ENCODE measurements around the gene ECI1.

DNA sequence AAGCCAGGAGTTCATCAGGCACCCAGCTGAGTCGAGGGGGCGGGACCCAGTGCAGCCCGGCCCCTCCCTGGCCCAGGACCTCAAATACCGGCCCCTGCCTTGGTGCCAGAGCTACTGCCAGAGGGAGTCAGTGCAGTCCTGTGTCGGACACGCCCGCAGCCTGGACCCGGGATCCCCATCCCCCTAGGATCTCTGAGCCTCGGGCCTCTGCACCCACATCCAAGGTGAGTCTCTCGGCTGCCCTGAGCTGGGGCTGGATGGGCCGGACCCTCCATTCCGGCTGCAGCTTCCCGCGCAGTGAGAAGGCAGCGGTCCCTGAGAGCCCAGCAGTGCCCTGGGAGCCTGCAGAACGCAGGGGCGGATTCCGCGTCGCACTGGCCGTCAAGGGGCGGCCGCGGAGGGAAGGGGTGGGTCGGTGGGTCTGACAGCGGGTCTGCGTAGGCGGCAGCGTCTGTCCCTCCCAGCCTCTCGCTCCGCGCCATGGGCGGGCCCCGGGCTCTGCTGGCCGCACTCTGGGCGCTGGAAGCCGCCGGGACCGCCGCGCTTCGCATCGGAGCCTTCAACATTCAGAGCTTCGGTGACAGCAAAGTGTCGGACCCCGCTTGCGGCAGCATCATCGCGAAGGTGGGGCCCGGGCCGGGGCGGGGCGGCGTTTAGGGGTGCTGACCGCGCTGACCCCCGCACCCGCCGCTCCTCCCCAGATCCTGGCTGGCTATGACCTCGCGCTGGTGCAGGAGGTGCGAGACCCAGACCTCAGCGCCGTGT, 14.9 kb downstream of the ECI1 start, which contains the start of gene DNASE1L2:
- TF ChIP-seq, protein P1, sequence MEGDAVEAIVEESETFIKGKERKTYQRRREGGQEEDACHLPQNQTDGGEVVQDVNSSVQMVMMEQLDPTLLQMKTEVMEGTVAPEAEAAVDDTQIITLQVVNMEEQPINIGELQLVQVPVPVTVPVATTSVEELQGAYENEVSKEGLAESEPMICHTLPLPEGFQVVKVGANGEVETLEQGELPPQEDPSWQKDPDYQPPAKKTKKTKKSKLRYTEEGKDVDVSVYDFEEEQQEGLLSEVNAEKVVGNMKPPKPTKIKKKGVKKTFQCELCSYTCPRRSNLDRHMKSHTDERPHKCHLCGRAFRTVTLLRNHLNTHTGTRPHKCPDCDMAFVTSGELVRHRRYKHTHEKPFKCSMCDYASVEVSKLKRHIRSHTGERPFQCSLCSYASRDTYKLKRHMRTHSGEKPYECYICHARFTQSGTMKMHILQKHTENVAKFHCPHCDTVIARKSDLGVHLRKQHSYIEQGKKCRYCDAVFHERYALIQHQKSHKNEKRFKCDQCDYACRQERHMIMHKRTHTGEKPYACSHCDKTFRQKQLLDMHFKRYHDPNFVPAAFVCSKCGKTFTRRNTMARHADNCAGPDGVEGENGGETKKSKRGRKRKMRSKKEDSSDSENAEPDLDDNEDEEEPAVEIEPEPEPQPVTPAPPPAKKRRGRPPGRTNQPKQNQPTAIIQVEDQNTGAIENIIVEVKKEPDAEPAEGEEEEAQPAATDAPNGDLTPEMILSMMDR (IDR thresholded peaks at IDR 0.05): no peak
- TF ChIP-seq ZFX (IDR thresholded peaks at IDR 0.05; ENCODE audit: borderline replicate concordance): no peak

All from 22Rv1 (cell line).